Activated CD4-positive, alpha-beta T cell treated with anti-CD3 and anti-CD28 coated beads, Interleukin-2, amount 50 U/mL, for 48 hours (primary cell): Measurements from ENCODE around the gene GATB.

Experiments used
- DNase-seq, 2 experiments: peaks; one replicate each; pipeline ENCODE4 v3.0.0-alpha.2; 2020

Gene GATB

DNA sequence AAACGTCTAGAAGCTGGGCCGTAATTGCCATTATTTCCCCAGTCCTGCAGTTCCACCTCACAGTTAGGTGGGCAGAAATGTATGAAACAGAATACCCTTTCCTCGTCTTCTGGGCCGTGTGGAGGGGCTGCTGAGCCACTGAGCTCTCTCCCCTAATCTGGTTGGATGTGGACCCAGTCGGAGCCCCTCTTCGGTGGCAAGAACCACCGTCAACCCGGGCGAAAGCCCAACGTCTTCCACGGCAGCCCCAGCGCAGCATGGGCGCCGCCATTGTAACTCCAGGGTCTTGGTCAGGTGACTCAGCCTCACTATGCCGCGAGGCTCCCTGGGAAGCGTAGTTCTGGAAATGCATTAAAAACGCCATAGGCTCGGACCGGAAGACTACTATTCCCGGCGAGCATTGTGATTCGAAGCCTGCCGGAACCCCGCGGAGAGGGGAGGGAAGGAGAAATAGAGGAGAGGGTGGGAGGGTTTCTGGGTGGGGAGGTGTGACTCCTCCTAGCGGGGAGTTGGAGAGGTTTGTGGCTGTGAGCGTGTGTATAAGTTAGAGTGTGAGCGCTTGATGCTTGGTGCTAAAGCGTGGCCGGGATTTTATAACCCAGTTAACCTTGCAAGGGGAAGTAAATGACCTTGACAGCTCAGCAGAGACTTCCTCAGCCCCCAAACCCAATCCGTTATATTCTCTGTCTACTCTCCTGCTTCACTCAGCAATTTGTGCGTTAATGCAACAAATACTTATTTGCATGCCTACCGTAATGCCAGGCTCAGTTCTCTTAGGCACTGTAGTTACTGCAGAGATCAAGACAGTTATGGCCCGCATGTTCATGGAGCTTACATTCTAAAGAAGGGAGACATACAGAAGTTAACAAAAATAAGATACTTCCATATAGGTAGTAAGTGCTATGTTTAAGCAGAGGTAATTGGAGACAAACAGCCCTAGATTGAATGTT, at the start of gene GATB:
TSS of gene GATB (minus strand) at position 296 of the 950 bp plus-strand sequence. CDS start at position 271, 25 bp downstream.
- DNase-seq, result peak; percentile 84 to 89

DNA sequence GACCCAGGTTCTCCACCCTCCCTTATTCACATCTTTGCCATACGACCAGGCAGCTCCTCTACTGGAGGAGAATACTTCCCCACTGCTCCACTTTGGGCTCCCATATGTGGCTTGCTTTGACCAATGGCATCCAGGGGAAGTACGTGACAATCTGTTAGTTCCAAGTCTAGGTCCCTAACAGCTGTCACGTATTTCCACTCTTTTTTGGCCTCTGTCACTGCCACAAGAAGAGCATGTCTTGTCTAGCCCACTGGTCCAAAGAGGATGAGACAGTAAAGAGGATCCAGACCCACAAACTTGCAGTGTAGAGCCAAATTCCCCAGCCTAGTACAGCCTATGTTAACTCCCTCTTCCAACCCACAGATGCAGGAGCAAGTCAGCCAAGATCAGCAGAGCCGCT, 49.7 kb upstream of the GATB start:
- DNase-seq, result no peak

GRCh38 chr4:151809716-151810115, 48.9 kb upstream of the GATB start:
- DNase-seq, result no peak

DNA sequence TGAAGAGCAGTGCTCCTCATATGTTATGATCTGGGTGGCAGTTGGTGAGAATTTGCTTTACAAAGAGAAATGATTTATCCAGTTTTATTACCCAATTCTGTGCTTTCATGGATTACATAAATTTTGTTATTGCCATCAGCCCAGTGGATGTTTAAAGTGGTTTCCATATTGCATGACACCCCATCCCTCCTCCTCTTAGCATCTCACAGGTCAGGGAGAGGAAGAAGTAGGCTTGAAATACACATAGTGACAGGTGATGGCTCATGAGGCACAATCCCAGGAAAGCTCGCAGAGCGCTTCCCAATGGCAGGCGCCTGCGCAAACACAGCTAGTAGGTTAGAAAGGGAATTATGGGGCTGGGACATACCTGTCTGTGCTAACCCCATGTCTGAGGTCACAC, 47.7 kb upstream of the GATB start:
- no peak for DNase-seq

DNA sequence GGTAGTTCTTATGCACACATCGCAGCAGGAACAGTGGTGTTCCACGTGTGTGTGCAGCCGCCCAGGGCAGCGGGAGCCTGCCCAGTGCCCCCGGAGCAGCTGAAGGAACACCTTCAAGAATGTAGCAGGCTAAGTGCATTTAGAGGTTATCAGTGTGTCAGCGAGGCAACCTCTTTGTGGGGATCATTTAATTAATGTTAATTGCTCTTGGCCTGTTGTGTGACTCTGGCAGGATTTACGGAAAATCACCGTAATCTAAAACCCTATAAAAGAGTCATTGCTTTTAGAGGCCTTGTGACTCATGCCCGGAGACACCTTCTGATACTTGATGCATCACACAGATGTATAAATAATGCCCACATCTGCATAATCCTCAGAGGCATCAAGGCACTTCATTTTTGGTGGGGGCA, 47.3 kb upstream of the GATB start:
- no peak for DNase-seq

GRCh38 chr4:151807220-151807619, 46.4 kb upstream of the GATB start:
- no peak for DNase-seq

DNA sequence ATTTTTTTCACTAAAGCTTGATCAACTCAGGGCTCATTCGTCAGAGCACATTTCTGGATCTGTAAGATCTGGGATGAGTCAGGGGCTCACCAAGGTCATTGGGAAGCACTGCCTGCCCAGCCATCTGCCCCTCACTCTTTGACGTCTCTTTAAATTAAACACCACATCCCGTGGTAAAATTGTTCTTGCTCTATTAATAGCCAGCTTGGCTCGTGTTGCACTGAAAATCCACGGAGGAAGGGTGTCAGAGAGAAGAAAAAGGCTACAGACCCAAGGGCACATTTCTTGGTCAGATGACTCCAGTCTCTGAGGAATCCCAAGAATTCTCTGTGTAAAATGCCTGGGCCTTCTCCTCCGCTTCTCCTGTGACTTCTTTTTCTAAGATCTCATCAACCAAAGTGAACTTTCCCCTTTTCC, 45.7 kb upstream of the GATB start:
- DNase-seq, result no peak

GRCh38 chr4:151804821-151805220, 44.0 kb upstream of the GATB start:
- no peak for DNase-seq

GRCh38 chr4:151804086-151804630, 43.4 kb upstream of the GATB start:
- no peak for DNase-seq

DNA sequence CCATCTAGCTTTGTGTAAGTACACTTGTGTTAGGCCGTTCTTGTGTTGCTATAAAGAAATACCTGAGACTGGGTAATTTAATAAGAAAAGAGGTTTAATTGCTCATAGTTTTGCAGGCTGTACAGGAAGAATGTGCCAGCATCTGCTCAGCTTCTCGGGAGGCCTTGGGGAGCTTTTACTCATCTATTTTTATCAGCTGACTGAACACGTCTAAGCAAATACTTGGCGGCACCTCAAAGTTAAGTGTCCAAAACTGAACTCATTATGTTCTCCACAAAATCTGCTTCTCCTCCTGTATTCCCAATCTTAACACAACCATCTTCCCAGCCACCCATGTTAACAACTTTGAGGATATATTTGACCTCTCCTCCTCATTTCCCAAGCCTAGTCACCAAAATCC, 42.4 kb upstream of the GATB start:
- no peak for DNase-seq

GRCh38 chr4:151801547-151802516, 41.0 kb upstream of the GATB start:
- DNase-seq, result peak; percentile 72 to 76

GRCh38 chr4:151799417-151800012, 38.7 kb upstream of the GATB start:
- no peak for DNase-seq

GRCh38 chr4:151798678-151799416, 38.0 kb upstream of the GATB start:
- DNase-seq, result no peak

DNA sequence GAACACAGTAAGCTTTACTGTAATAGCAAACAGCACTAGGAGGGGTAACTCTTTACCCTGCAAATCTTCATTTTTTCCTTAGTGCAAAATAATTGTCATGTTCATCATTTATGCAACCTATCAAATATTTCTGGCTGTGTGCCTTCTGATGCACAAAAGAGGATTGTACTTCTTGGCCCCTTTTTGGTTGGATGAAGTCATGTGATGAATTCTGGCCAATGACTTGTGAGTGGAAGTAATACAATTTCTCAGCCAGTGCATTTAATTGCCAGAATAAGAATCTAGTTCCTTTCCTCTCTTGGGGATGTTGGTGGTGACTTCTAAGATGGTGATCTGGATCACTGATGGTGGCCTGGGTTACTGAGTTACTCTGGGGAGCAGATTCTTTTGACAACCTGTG, 37.0 kb upstream of the GATB start:
- no peak for DNase-seq

GRCh38 chr4:151797131-151797530, 36.3 kb upstream of the GATB start:
- no peak for DNase-seq

DNA sequence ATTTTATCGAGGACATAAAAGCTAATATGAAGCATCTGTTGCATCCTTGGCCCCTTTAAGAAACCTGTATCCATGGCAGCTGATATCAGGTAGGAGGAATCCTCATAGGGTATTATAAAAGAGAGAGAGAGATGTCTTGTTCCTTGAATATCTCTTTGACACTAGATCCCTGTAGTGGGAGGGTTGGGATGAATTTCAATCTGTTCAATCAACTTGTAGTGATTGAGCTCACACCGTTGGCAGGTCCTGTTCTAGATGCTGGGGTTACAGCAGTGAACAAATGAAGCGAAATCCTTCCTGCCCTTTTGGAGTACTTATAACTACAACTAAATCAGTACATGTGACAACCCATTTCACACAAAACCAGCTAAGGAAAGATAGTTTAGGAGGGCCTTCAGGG, 35.3 kb upstream of the GATB start:
- DNase-seq, result no peak

DNA sequence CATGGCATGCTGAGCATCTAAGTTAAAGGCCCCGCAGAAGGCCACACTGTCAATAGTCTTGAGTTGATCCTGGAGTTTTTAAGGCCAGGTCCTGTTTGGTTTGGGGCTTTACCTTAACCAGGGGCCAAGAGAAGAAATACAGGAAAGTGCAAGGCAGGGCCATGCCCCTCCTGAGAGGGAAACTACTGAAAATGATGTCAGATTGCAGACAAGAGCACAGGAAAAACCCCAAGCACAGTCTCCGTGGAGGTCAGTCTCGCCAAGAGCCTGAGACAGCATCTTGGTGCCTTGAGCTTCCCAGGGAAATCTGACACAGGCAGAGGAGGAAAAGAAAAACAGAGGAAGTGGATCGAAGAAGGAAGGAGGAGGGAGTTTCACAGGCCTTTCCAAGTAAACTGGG, 32.2 kb upstream of the GATB start:
- DNase-seq, result no peak

DNA sequence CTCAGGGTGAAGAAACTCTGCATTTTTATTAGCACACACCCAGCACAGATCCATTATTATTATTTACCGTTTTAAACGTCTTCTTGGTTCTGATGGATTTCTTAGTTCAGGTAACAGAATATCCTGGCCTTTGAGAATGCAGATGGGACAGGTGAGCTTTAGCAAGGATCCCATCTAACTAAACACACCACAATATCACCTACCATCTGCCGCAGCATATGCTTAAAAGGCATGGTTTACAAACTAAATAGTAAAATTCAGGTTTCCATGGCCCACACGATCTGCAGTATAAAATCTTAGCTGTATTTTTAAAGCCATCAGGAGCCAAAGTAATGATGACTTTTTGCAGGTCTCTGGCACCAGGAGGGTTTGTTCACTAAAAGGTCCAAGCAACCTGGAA, 31.7 kb upstream of the GATB start:
- DNase-seq, result no peak

- no peak for DNase-seq
Measured at GRCh38 chr4:151788021-151788420, 27.2 kb upstream of the GATB start.

GRCh38 chr4:151786158-151786495, 25.3 kb upstream of the GATB start:
- DNase-seq, result no peak

DNA sequence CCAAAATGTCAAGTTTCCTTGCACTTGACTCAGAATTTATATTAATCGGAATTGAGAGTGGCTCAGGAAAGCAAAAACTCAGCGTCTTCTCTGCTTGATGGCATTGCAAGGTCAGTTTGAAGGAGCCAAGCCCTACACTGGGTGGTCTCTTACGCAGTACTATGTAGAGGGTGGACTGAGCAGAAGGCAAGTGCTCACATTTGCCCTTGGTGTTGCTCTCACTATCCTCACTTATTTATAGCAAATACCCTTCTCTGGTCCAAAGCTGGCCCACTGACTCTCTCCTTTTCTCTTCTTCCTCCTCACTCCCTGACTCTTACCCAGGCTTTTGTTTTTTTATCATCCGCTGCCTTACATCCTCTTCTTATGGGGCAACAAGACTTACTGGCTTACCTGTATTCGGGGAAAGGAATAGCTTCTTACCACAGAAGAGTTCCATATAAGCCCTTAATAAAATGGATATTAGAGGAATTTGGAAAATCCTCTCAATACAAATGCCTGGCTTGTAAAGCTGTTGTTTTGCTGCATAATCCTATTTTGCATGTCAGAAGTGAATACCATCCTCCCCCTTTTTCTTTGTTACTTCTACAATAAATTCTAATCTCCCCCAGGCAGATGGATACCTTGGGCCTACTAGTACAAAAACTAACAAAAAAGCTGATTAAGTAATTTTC, 24.8 kb upstream of the GATB start:
- no peak for DNase-seq

- no peak for DNase-seq
Measured at GRCh38 chr4:151784706-151785105, 23.9 kb upstream of the GATB start.
